ENCODE measurements around the gene CDH26. TPM values are rescaled to one million over a fixed set of nuclear protein-coding genes. Genes with fewer than 3 reads are reported as not detected.

Gene CDH26
- total RNA-seq, 1 experiment from 2014 or later: 1.0 TPM

GRCh38 chr20:60054716-60055634 lies 96.8 kb downstream of the CDH26 start:
- no peak overlapping the region for H3K4me3 Mint-ChIP-seq
- DNase-seq (ENCODE audit: low spot score) (no peak), ATAC-seq (no peak)
- no peaks in the 10 kb centered on the region for H3K36me3 Mint-ChIP-seq
- H3K27me3 Mint-ChIP-seq (ENCODE audit: low read depth): peaks cover 6% of the 10 kb centered on the region; the same call in 1 of the 2 replicates
- ChIA-PET POLR2A (no interaction called here), CTCF (no interaction called here)
- H3K4me1 Mint-ChIP-seq: peaks cover 13% of the 10 kb centered on the region
- no peak overlapping the region for H3K27ac Mint-ChIP-seq
- H3K9me3 Mint-ChIP-seq: peaks cover 3% of the 10 kb centered on the region
- TF ChIP-seq ZNF532 (CRISPR knock-in tag; IDR thresholded peaks at IDR 0.05; ENCODE audit: borderline replicate concordance): no peak
- TF ChIP-seq ERG (CRISPR knock-in tag; IDR thresholded peaks at IDR 0.05): no peak
- no peak for TF ChIP-seq JAZF1 (CRISPR knock-in tag; IDR thresholded peaks at IDR 0.05)
- no peak for TF ChIP-seq ZNF416 (CRISPR knock-in tag; IDR thresholded peaks at IDR 0.05)
- no peak for TF ChIP-seq FOXP1 (CRISPR knock-in tag; IDR thresholded peaks at IDR 0.05; ENCODE audit: borderline replicate concordance)
- TF ChIP-seq FOXP4 (CRISPR knock-in tag; IDR thresholded peaks at IDR 0.05): no peak
- no peak for TF ChIP-seq CBFB (CRISPR knock-in tag; IDR thresholded peaks at IDR 0.05; ENCODE audit: low read depth)
- TF ChIP-seq ZNF138 (CRISPR knock-in tag; conservative IDR thresholded peaks at IDR 0.05): no peak
- no peak for TF ChIP-seq ZNF232 (CRISPR knock-in tag; IDR thresholded peaks at IDR 0.05)
- TF ChIP-seq E2F1 (CRISPR knock-in tag; IDR thresholded peaks at IDR 0.05): no peak
- no peak for TF ChIP-seq ATF2 (CRISPR knock-in tag; IDR thresholded peaks at IDR 0.05; ENCODE audit: borderline replicate concordance, low read depth)
- no peak for TF ChIP-seq ARID4B (CRISPR knock-in tag; IDR thresholded peaks at IDR 0.05; ENCODE audit: borderline replicate concordance)
- TF ChIP-seq NR2C2 (CRISPR knock-in tag; IDR thresholded peaks at IDR 0.05): no peak
- no peak for TF ChIP-seq ZSCAN18 (CRISPR knock-in tag; IDR thresholded peaks at IDR 0.05)
- TF ChIP-seq AFF4 (CRISPR knock-in tag; IDR thresholded peaks at IDR 0.05; ENCODE audit: borderline replicate concordance): no peak

All from WTC11 (cell line).